Activated CD4-positive, alpha-beta T cell treated with anti-CD3 and anti-CD28 coated beads, Interleukin-2, amount 50 U/mL, for 1 hour (primary cell): ENCODE measurements around the gene ATG4C.
"Not testable (repeated sequence)": the region's sequence is repeated elsewhere in the genome, so short reads cannot be mapped to it uniquely, and the experiment has no call there.

Experiments
- DNase-seq: peaks from one replicate; pipeline ENCODE4 v3.0.0-alpha.2; 2020

The ATG4C gene

DNA sequence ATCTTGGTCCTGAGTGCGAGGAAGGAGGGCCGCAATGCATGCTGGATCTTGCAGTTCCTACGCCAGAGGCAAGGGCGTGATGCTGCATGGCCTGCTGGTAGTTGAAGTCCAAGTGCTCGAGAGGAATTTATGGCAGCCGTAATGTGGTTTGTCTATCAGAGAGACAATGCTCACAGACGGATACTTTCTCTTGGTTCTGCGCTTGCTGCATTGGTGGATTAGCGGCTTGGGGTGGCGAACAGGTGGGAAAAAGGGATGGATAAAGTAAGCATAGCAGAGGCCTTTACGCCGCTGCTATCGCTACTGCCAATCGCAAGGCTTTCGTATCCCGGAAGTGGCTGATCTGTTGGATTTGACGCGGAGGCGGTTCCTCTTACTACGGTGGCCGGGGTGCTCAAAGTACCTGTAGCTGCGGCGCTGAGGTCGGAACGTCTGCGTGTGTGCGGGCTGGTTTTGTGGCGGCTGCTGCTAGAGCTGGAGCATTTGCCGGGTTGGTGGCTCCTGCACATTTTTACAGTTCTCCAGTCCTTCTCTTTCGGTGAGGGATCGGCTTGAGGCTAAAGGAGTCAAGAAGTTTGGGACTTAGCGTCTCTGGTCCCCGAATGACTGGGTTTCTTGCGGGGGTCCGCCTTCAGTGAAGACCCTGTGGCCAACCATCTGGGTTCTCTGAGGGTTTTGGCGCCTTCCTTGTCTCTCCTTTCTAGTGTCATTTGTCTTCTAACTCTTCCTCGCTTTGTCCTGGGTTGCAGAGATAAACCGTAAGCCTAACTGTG is at the start of gene ATG4C:
Gene ATG4C (plus strand): TSS at position 397 of the 773 bp plus-strand sequence. CDS start 19,655 bp downstream, outside the sequence.
- DNase-seq: peak; percentile 88

- DNase-seq: no peak
Observed at GRCh38 chr1:62735491-62736171, 48.3 kb upstream of the ATG4C start.

DNA sequence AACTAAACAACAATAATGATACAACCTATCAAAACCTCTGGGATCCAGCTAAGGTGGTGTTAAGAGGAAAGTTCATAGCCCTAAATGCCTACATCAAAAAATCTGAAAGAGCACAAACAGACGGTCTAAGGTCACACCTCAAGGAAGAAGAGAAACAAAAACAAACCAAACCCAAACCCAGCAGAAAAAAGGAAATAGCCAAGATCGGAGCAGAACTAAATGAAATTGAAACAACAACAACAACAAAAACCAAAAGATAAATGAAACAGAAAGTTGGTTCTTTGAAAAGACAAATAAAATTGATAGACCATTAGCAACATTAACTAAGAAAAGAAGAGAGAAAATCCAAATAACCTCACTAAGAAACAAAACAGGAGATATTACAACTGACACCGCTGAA is 43.2 kb upstream of the ATG4C start:
- DNase-seq: not testable (repeated sequence)

DNA sequence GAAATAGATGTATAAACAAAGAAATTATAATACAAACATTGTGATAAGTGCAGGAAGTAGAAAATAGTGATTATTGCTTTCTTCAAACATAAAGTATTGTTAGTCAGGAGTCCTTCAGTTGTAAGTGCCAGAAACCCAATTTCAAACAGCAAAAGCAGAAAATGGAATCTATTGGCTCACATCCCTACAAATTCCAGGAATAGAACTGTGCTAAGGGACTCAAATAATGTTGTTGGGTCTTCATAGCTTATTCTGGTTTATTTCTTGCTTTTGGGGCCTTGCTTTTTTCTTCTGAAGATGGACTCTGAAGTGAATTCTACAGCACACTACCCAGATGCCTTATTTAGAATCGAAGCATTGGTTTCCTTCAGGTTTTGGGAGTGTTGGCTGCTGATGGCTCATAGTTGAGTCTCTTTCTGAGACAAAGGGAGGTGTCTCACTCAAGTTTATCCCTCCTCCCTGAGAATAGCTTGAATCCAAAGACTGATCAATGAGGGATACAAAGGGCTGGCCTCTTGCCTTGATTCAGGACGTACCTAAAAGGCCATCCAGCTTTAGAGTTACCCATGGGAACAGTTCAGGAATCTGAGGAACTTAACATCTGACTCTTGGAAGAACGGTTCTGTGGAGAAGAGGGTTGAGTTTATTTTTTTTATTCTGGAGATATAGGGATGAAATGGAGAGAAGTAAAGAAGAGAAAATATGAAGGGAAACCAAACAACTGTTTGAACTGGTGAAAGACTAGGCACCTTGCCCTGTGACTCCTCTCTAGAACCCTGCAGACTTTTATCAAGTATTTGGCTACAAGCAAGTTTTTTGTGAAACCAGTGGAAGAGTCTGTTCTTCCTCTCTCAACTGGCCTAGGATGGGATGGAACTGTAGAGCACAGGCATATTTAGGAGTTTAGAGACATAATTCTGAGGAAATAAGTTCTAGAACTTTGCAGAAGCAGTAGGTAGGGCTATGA is 39.0 kb upstream of the ATG4C start:
- DNase-seq: no peak

DNA sequence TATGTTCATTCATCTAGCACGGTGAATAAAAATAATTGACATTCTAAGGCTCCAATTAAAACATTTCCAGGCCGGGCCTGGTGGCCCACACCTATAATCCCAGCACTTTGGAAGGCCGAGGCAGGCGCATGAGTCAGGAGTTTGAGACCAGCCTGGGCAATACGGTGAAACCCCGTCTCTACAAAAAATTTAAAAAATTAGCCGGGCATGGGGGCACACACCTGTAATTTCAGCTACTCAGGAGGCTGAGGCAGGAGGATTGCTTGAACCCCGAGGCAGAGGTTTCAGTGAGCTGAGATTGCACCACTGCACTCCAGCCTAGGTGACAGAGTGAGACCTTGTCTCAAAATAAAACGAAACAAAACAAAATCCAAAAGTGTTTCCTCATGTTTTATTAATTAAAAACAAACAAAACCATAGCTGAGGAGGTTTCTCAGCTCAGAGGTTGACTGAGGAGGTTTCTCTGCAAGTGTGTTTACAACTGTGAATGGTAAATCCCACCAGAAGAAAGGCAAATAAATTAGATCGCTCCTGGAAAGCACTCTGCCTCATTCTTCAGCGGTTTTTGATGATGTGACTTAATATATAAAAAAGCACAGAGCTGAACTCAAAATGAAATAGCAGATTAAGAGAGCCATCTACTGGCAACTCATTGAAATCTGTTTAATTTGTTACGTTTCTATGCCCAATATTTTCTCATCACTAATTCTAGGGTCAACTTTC is 37.7 kb upstream of the ATG4C start:
- DNase-seq: no peak

DNA sequence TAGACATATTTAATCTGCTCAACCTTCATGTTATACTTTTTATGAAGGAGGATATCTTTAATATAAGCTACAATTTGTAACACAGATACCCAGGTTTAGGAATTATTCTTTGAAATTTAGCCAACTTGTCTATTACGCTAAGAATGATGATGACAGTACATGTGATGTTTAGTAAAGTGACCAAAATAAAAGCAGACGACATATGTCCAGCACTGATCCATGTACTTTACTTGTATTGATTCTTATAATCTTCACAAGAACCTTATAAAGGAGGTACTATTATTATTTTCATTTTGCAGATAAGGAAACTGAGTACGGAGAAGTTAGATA is 37.2 kb upstream of the ATG4C start:
- DNase-seq: no peak

GRCh38 chr1:62753031-62753965 is 30.6 kb upstream of the ATG4C start:
- no peak for DNase-seq

- not testable (repeated sequence) for DNase-seq
Observed at GRCh38 chr1:62754938-62755337, 29.0 kb upstream of the ATG4C start.

DNA sequence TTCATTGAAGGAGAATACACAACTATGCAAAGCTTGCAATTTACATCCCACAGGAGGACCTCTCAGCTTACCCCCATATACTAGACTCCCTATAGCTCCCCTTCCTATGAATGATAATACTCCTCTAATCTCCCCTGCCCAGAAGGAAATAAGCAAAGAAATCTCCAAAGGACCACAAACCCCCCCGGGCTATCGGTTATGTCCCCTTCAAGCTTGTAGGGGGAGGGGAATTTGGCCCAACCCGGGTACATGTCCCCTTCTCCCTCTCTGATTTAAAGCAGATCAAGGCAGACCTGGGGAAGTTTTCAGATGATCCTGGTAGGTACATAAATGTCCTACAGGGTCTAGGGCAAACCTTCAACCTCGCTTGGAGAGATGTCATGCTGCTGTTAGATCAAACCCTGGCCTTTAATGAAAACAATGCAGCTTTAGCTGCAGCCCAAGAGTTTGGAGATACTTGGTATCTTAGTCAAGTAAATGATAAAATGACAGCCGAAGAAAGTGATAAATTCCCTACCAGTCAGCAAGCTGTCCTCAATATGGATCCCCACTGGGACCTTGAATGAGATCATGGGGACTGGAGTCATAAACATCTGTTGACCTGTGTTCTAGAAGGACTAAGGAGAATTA is 27.6 kb upstream of the ATG4C start:
- not testable (repeated sequence) for DNase-seq

DNA sequence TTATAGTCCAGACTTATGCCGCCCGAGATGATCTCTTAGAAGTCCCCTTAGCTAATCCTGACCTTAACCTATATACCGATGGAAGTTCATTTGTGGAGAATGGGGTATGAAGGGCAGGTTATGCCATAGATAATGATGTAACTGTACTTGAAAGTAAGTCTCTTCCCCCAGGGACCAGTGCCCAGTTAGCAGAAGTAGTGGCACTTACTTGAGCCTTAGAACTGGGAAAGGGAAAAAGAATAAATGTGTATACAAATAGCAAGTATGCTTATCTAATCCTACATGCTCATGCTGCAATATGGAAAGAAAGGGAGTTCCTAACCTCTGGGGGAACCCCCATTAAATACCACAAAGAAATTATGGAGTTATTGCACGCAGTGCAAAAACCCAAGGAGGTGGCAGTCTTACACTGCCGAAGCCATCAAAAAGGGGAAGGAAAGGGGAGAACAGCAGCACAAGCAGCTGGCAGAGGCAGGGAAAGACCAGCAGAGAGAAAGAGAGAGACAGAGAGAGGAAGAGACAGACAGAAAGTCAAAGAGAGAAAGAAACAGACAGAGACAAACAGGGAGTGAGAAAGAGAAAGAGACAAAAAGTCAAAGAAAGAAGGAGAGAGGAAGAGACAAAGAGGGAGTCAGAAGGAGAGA is 24.6 kb upstream of the ATG4C start:
- DNase-seq: not testable (repeated sequence)

- DNase-seq: not testable (repeated sequence)
Observed at GRCh38 chr1:62760021-62760782, 23.7 kb upstream of the ATG4C start.

GRCh38 chr1:62761223-62761870 is 22.6 kb upstream of the ATG4C start:
- not testable (repeated sequence) for DNase-seq

GRCh38 chr1:62762027-62762426 is 21.9 kb upstream of the ATG4C start:
- not testable (repeated sequence) for DNase-seq

DNA sequence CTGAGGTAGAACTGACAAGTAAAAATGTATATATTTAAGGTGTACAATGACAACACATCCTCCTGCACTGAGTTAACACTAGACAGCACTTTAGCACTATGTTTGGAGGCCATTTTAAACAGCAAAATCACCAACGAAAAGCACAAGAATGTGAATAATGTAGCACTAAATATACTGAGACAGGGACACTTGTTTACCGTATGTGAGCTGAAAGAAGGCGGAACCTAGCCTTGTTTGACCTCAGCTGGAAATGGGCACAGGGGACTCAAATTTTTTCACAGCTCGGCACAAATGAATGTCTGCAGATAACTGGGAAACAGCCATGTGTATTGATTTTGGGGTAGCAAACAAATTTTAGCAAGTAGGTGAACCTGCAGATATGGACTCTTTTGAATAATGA is 18.0 kb upstream of the ATG4C start:
- DNase-seq: no peak

GRCh38 chr1:62768551-62768950 is 15.4 kb upstream of the ATG4C start:
- DNase-seq: not testable (repeated sequence)

DNA sequence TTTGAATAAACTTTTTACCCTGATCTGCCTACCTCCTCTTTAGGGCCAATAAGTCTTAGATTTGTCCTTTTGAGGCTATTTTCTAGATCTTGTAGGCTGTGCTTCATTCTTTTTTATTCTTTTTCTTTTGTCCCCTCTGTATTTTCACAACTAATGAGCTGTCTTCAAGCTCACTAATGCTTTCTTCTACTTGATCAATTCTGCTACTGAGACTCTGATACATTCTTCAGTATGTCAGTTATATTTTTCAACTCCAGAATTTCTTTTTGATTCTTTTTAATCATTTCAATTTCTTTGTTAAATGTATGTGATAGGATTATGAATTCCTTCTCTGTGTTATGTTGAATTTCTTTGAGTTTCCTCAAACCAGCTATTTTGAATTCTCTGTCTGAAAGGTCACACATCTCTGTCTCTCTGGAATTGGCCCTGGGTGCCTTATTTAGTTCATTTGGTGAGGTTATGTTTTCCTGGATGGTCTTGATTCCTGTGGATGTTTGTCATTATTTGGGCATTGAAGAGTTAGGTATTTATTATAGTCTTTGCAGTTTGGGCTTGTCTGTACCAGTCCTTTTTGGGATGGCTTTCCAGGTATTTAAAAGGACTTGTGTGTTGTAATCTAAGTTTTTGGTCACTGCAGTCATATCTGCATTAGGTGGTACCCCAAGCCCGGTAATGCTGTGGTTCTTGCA is 11.2 kb upstream of the ATG4C start:
- DNase-seq: no peak

DNA sequence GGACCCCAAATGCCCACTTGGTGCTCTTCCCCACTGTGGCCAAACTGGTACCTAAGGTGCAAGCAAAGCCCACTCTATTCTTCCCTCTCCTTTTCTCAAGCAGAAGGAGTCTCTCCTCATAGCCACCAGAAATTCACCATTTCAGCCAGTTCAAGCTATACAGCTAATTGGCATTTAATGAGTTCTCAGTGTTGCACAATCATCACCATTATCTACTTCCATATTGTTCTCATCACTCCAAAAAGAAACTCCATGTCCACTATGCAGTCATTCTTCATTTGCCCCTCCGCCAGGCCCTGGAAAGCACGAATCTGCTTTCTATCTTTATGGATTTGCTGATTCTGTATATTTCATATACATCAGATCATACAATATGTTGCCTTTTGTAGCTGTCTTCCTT is 9.9 kb upstream of the ATG4C start:
- no peak for DNase-seq

- no peak for DNase-seq
Observed at GRCh38 chr1:62774971-62775595, 8.8 kb upstream of the ATG4C start.
